CD8-positive, alpha-beta memory T cell (primary cell): ENCODE measurements around the gene PRKG1. TPM values are rescaled to one million over a fixed set of nuclear protein-coding genes. Genes with fewer than 3 reads are reported as not detected.

ENCODE experiments used
- polyA plus RNA-seq: library from polyadenylated mRNA; unstranded; fragments of 300-500 nt; fragmentation: Illumina TruSeq; gene quantifications from one replicate; pipeline ENCODE4 v1.2.3, GENCODE V29; 2021
- total RNA-seq, 2 experiments: library from RNA; stranded (reverse); gene quantifications; one replicate each; pipeline ENCODE4 v1.2.3, GENCODE V29; 2021

Gene PRKG1
- total and polyA plus RNA-seq, 3 experiments from 2014 or later = not detected

Other genes starting within 250 kb of the PRKG1 start
- gene A1CF, start 188.9 kb upstream of the PRKG1 start, total RNA-seq = not detected
- not detected for gene A1CF, start 188.9 kb upstream of the PRKG1 start, polyA plus RNA-seq